Measurements from ENCODE around the gene IL22.

The IL22 gene

DNA sequence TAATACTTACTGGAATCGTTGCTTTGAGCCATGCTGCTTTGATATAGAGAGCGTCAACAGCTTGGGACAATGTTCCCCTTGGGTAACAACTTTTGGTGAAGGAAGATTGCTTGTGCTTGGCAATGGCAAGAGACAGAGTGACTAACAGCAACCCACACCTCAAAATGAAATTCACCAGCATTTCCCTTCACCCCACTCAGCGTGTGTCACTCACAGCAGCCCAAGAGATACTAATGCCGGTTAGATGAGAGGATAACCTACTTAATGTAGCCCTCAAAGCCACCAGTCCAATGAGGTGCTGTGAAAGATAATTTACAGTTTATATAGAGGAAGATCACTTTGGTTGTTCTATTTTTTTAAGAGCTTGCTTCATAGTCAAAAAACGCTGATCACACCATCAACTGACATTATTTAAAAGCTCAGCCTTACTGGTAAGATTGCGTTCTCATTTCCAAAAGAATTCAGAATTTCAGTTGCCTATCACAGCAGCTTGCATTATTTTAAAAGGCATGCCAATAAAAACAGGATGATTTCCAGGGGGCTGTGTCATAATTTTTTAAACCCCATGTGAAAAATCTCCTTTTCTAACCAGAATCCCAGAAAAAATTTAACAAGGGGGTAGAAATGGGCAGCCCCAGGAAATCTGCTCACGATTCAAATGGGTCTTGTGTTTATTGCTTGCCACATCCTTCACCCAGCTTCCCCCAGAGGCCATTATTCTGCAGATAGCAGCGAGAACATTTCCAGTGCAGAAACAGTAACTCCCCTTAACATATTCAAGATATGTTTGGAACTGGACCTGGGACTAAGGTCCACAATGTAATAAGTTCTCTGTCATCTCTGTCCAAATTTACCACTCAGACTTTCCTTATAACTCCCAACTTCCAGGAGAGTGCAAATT, 27.6 kb downstream of the IL22 start, which contains the start of gene IL26:
Gene IL26, minus strand, starts transcription at position 235 of the 901 bp plus-strand sequence. Its CDS starts 54 bp downstream, at position 181.
- no peak for DNase-seq

DNA sequence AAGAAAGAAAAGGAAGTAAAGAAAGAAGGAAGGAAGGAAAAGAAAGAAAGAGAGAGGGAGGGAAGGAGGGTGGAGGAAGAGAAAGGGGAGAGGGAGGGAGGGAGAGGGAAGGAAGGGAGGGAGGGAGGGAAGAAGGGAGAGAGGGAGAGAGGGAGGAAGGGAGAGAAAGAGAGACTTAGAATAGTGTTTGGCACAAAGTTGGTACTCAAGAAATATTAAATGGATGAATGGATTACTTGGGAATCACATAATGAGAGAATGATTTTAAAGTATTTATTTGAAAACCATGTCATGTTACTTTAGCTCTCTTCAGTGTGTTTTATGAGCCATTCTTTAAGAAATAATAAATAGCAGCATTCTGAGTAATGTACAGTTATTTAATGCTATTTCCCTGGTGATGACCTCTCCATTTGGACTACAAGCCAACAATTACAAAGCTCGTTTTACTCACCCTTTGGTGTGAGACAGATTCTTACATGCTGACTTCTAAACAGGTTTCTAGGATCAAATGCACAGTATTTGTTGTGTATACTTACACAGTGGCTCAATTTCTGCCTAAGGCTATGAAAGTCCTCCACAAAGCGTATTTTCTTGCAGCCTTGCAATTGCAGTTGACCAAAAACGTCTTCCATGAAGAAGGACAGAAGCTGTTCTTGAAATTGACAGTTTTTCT, 28.7 kb downstream of the IL22 start:
- DNase-seq: no peak

DNA sequence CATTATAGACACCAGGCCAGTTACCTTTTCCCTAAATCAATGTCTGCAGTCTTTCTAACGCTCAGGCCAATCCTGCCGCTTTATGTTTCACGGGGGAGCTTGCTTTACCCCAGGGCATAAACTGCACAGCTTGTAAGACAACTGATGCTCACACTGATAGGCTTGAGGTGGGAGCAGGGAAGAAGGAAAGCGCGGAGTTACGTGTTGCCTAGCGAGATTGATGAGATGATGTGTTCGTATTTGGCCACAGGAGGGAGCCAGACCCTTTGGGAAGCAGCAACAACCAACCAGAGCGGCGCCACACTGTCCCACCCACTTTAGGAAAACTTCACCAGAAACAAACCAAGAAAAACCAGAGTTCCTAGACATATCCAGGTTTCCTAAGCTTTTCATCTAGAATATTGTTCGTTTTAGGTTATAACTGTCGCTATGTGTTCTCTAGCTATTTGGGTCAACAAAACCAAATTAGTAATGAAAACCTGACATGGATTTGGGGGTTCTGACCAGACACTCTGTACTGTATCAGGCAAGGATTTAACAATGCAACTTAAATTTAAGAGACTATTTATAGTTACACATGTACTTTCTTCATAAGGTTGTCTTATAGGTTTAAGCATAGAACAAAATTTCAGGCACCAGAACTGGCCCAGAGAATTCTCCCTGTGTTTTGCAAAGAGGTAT, 30.2 kb downstream of the IL22 start:
- peak; percentile 88 for DNase-seq

DNA sequence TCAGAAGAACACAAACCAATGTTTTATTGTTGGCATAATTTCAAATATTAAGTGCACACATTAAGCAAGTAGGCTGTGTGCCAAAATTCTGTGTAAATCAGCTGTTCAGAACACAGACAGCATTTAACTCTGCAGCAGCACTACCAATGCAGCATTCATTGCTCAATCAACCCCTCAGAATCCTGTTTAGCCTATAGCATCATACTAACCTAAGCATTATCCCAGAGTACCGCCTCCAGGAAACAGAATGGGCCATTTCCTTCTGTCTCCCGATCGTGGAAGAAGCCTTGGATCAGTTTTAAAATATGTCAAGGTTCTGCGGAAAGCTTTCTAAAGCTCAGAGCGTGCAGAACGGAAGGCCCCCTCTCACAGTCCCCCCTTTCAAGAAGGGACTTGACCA, 31.1 kb downstream of the IL22 start:
- DNase-seq: peak; percentile 97

DNA sequence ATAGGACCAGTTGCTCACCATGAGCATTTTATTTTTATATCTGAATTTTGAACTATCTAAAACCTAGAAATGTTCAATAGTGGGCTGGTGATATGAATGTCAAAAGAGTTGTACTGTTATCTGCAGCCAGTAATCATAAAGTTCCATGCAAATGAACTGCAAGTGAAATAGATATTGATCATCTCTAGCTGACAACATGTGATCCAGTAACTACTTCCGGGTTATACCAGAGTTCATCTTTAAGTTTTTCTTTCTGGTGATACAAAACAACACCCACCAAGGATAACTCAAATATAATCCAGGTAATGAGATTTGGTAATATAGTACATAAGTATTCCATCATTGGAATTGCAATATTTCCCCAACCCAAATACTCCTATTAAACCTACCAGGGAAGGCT, 31.9 kb downstream of the IL22 start:
- DNase-seq: no peak

DNA sequence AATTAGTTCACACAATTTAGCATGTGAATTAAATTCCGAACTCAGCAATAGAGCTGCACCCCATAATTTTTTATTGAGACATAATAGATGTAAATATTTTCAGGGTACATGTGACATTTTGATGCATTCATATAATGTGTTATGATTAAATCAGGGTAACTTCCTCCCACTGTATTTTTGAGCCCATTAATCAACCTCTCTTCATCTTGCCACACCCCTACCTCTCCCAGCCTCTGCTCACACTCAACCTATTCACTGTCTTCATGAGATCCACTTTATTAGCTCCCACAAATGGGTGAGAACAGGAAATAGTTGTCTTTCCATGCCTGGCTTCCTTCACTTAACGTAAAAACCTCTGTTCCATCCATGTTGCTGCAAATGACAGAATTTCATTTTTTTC, 42.5 kb downstream of the IL22 start:
- DNase-seq: no peak

DNA sequence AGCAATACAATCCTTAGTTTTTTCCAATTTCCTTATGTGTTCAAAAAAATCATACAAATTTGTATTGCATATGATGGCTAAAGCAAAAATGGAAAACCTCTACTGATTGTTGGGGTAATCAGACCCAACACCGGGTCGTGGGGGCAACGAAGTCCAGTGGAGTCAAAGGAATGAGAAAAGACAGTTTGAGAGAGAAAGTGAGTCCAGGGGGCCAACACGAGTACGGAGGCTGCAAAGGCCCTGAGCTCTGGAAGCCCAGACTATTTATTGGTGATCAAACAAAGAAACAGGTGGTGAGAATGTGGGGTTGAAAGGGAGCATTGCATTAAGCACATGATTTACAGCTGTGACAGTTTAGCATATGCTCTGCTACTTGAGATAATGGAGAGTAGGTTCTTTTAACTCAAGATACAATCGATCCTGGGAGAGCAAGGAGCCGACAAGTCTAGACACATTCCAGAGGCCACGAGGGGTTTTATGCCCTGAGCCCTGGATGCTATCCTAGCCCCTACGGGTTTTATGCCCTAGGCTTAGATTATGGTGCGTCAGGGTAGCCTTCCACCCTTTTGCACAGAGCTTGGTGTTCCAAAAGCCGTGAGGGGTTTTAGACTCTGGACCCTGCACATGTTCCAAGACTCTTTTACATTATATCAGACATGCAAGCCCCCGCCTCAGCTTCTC, 44.2 kb downstream of the IL22 start:
- DNase-seq: peak; percentile 72

DNA sequence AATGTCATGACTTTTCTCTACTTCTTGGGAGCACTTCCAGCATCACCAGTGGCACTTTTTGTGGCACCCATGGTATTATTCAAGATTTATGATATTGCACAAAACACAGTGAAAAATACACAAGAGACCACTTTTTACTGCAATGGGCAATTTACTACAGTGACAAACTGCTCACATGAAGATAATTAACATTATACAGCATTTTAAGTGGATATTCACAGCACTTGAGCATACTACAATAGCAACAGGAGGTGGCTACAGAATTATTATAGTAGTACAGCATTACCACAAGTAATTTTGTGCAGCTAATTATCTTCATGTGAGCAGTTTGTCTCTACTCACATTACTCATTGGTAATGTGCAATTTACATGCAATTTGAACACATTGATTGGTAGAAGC, 46.1 kb downstream of the IL22 start:
- DNase-seq: peak; percentile 92

DNA sequence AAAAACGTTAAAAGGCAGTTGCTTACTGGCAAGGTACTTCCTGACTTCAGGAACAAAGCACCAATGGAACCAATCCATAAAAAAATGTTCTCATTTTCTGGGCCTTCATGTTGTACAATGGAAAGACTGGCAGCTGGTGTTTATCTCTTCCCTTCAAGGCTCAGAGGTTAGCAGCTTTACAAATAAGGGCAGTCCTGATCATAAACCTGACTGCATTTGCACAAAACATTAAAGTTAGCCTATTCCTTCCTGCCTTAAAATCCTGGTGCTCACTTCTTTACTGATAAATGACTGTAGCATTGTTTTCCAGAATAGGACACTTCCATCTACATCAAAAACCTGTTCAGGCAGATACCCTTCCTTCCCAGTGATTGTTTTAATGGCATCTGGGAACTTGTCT, 47.0 kb downstream of the IL22 start:
- DNase-seq: peak; percentile 79

DNA sequence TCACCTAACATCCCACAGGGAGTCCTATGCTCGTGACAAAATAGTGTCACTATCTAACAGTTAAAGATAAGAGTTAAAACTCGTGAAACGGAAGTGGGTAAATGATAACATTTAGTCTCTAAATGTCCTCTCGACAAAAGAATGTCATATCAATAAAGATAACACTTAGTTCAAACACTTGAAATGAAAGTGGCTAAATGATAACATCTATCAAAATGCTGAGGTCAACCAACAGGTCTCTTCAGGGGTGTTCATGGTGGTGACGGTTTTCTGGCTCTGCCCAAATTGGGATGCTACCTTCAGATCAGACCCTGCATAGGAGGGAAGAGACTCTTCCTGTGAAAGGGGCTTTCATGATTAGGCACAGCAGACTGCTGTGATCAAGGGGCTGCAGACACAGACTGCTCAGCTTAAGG, 49.9 kb downstream of the IL22 start:
- DNase-seq: no peak

DNA sequence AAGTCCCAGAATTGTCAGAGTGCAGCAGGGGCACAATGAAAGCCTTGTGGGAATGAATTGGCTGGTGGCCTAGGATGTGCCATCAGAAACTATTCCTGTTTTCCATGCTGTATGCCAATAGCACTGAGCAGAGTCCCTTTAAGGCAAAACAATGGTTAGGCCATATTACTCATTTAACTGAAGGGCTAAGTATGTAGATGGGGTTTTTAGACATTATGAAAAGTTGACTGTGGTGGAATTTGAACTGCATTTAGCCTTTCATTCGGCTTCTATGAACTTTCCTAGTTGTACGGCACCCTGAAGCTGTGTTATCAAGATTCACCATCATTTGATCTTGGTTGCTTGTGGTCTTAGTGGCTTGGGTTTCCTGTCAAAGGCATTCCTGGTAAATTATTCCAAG, 52.5 kb downstream of the IL22 start:
- DNase-seq: no peak

DNA sequence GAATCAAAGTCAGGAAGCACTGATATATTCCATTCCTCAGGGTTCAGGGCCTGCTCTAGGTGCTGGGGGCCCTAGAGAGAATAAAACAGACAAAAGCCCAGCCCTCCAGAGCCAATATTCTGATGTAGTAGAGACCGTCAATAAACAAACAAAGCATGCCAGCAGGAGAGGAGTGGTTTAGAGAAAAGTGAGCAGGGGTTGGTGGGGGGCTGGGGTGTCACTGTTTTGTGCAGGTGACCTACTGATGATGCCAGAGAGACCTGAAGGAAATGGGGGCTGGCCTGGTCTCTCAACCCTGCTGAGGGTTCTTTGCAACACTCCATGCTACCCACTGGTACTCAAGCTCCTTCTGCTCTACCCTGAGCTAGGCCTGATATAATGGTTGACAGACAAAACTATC, 54.3 kb downstream of the IL22 start:
- no peak for DNase-seq

DNA sequence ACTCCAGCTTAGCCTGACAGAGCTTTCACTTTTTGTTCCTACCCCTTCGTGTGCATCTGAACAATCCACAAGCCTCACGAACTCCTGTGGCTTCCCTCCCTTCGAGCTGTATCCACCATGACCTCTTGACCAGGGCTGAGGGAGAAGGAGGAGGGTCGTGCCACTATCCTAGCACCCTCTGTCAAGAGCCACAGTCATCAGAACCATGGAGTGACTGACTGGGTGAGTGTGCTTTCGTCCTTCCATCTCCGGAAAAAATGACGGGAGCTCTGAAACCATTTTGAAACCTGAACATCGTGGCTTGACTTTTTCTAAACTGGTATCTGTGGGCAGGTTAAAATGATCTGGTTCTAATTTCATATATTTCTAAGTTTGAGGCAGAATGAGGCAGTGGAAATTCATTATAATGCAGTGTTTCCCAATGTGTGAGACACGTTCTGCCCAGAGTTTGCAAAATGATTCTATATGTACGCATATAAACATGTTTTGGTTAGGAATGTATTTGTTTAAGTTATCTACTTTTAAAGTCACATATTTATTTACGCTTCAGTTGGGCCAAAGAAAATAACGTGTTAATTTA, 54.8 kb downstream of the IL22 start:
- no peak for DNase-seq
